Measurements from ENCODE around the gene TMEM178B.

GRCh38 chr7:141118767-141119166, 44.9 kb downstream of the TMEM178B start:
- TF ChIP-seq CTCF (IDR thresholded peaks at IDR 0.05; ENCODE audit: poor library complexity, severe bottlenecking): no peak
- TF ChIP-seq REST (IDR thresholded peaks at IDR 0.05; ENCODE audit: borderline replicate concordance): no peak
- no peak for TF ChIP-seq EZH2 (IDR thresholded peaks at IDR 0.05; ENCODE audit: borderline replicate concordance, insufficient read depth, low read length, poor library complexity, severe bottlenecking)
- no peak for TF ChIP-seq POLR2AphosphoS5 (IDR thresholded peaks at IDR 0.05)
- TF ChIP-seq SMC3 (conservative IDR thresholded peaks at IDR 0.05; ENCODE audit: poor library complexity): no peak
- TF ChIP-seq TAF1 (IDR thresholded peaks at IDR 0.05; ENCODE audit: low read depth): no peak
- TF ChIP-seq MXI1 (conservative IDR thresholded peaks at IDR 0.05; ENCODE audit: poor library complexity, severe bottlenecking): no peak
- no peak for TF ChIP-seq RAD21 (conservative IDR thresholded peaks at IDR 0.05)
- TF ChIP-seq EP300 (conservative IDR thresholded peaks at IDR 0.05; ENCODE audit: poor library complexity, severe bottlenecking): no peak

Data from neural cell (in vitro differentiated cells).